ENCODE data around the gene PIK3C3. TPM values are rescaled to one million over a fixed set of nuclear protein-coding genes. Genes with fewer than 3 reads are reported as not detected.

PIK3C3 gene
- total RNA-seq, 1 experiment from 2014 or later, result 50.5 TPM

DNA sequence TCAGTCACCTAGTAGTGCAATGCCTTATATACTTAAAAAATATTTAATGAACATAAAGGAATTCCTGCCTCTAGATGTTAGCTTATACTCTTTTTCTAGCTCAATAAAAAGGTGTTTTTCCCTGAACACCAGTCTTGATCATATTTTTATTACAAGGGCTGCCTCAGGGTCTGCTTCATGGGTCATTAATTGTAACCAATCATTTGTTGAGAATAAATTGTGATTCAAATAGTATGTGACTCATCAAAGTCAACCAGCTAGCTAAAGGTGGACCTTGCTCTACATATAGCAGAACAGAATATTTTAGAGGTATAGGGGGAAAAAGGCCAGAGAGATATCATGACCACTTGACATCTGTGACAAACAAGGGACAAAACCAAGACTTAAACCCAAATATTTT lies 114.0 kb downstream of the PIK3C3 start:
- POLR2A ChIA-PET, result no interaction called here
- no peaks in the 10 kb centered on the region for H3K4me1 Mint-ChIP-seq (ENCODE audit: insufficient read depth, unreplicated experiment)
- BruUV-seq (replicated peaks), result no TSS peak
- no peak for DNase-seq (ENCODE audit: unreplicated experiment)
- intact Hi-C loops (cut with micrococcal nuclease), result no loop called here
- no peak overlapping the region for H3K27ac Mint-ChIP-seq (ENCODE audit: low read depth, unreplicated experiment)
- CTCF ChIA-PET, result interaction anchor here (0.6 to 2.6 kb wide), 7 partner anchors 16 to 1491 kb away, joined by 3 to 23 read pairs (median 3); no protein-coding TSS in a partner anchor
- TF ChIP-seq, protein P1, sequence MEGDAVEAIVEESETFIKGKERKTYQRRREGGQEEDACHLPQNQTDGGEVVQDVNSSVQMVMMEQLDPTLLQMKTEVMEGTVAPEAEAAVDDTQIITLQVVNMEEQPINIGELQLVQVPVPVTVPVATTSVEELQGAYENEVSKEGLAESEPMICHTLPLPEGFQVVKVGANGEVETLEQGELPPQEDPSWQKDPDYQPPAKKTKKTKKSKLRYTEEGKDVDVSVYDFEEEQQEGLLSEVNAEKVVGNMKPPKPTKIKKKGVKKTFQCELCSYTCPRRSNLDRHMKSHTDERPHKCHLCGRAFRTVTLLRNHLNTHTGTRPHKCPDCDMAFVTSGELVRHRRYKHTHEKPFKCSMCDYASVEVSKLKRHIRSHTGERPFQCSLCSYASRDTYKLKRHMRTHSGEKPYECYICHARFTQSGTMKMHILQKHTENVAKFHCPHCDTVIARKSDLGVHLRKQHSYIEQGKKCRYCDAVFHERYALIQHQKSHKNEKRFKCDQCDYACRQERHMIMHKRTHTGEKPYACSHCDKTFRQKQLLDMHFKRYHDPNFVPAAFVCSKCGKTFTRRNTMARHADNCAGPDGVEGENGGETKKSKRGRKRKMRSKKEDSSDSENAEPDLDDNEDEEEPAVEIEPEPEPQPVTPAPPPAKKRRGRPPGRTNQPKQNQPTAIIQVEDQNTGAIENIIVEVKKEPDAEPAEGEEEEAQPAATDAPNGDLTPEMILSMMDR (IDR thresholded peaks at IDR 0.05; ENCODE audit: unreplicated experiment), result no peak
- H3K27me3 Mint-ChIP-seq (ENCODE audit: insufficient read depth, unreplicated experiment), result no peaks in the 10 kb centered on the region
- no peak overlapping the region for H3K4me3 Mint-ChIP-seq (ENCODE audit: unreplicated experiment)
- peaks cover 54% of the 10 kb centered on the region for H3K36me3 Mint-ChIP-seq (ENCODE audit: insufficient read depth, unreplicated experiment)
- H3K9me3 Mint-ChIP-seq (ENCODE audit: unreplicated experiment), result no peaks in the 10 kb centered on the region

GRCh38 chr18:42072407-42072806 lies 117.4 kb downstream of the PIK3C3 start:
- ChIA-PET POLR2A (no interaction called here), CTCF (interaction anchor here (0.6 to 1.5 kb wide), 3 partner anchors 10 to 579 kb away, joined by 3 to 7 read pairs (median 3); no protein-coding TSS in a partner anchor)
- H3K27ac Mint-ChIP-seq (ENCODE audit: low read depth, unreplicated experiment), result no peak overlapping the region
- no peaks in the 10 kb centered on the region for H3K4me1 Mint-ChIP-seq (ENCODE audit: insufficient read depth, unreplicated experiment)
- no peaks in the 10 kb centered on the region for H3K27me3 Mint-ChIP-seq (ENCODE audit: insufficient read depth, unreplicated experiment)
- H3K9me3 Mint-ChIP-seq (ENCODE audit: unreplicated experiment), result no peaks in the 10 kb centered on the region
- intact Hi-C loops (cut with micrococcal nuclease), result no loop called here
- H3K36me3 Mint-ChIP-seq (ENCODE audit: insufficient read depth, unreplicated experiment), result peaks cover 53% of the 10 kb centered on the region
- DNase-seq (ENCODE audit: unreplicated experiment), result no peak
- no TSS peak for BruUV-seq (replicated peaks)
- no peak overlapping the region for H3K4me3 Mint-ChIP-seq (ENCODE audit: unreplicated experiment)
- TF ChIP-seq, protein P1 (IDR thresholded peaks at IDR 0.05; ENCODE audit: unreplicated experiment), result no peak

DNA sequence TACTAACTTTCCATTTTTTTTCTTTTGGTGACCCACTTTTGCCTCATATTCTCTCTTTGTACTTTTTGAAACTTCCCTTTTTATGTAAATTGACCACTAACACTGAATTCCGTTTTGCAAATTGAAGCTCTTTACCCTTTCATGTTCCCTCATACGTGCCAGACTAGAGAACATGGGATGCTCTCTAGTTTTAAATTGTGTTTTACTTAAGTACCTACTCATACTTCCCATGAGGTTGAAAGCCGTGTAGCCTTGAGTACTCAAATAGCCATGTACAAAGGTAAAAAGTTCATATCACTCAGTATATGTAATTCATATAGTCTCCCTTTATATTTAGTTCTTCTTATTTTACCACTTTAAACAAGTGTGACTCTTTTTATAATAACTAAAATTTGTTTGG lies 119.7 kb downstream of the PIK3C3 start:
- TF ChIP-seq, protein P1 (IDR thresholded peaks at IDR 0.05; ENCODE audit: unreplicated experiment), result no peak
- H3K4me1 Mint-ChIP-seq (ENCODE audit: insufficient read depth, unreplicated experiment), result no peaks in the 10 kb centered on the region
- no peak for DNase-seq (ENCODE audit: unreplicated experiment)
- ChIA-PET CTCF (interaction anchor here (0.8 to 1.0 kb wide), 2 partner anchors 21 to 40 kb away, joined by 3 read pairs; no protein-coding TSS in a partner anchor), POLR2A (interaction anchor here (0.8 kb wide), 1 partner anchor 11 kb away, joined by 4 read pairs; no protein-coding TSS in a partner anchor)
- peaks cover 49% of the 10 kb centered on the region for H3K36me3 Mint-ChIP-seq (ENCODE audit: insufficient read depth, unreplicated experiment)
- no peaks in the 10 kb centered on the region for H3K9me3 Mint-ChIP-seq (ENCODE audit: unreplicated experiment)
- intact Hi-C loops (cut with micrococcal nuclease), result no loop called here
- no TSS peak for BruUV-seq (replicated peaks)
- H3K4me3 Mint-ChIP-seq (ENCODE audit: unreplicated experiment), result no peak overlapping the region
- no peak overlapping the region for H3K27ac Mint-ChIP-seq (ENCODE audit: low read depth, unreplicated experiment)
- no peaks in the 10 kb centered on the region for H3K27me3 Mint-ChIP-seq (ENCODE audit: insufficient read depth, unreplicated experiment)

DNA sequence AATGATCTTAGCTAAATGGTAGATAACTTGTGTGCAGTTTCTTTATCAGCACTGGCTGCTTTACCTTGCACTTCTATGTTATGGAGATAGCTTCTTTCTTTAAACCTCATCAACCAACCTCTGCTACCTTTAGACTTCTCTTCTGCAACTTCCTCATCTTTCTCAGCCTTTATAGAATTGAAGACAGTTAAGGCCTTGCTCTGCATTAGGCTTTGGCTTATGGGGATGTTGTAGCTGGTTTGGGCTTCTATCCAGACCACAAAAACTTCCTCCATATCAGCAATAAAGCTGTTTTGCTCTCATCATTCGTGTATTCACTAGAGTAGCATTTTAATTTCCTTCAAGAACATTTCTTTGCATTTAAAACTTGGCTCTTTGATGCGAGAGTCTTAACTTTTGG lies 123.7 kb downstream of the PIK3C3 start:
- no peaks in the 10 kb centered on the region for H3K27me3 Mint-ChIP-seq (ENCODE audit: insufficient read depth, unreplicated experiment)
- no peak overlapping the region for H3K4me3 Mint-ChIP-seq (ENCODE audit: unreplicated experiment)
- POLR2A ChIA-PET, result interaction anchor here (0.7 to 1.1 kb wide), 2 partner anchors 25 to 136 kb away, joined by 3 to 4 read pairs; no protein-coding TSS in a partner anchor
- H3K27ac Mint-ChIP-seq (ENCODE audit: low read depth, unreplicated experiment), result no peak overlapping the region
- no peaks in the 10 kb centered on the region for H3K4me1 Mint-ChIP-seq (ENCODE audit: insufficient read depth, unreplicated experiment)
- intact Hi-C loops (cut with micrococcal nuclease), result no loop called here
- H3K9me3 Mint-ChIP-seq (ENCODE audit: unreplicated experiment), result no peaks in the 10 kb centered on the region
- TF ChIP-seq, protein P1 (IDR thresholded peaks at IDR 0.05; ENCODE audit: unreplicated experiment), result no peak
- CTCF ChIA-PET, result interaction anchor here (0.9 to 1.8 kb wide), 2 partner anchors 24 to 25 kb away, joined by 6 to 16 read pairs; no protein-coding TSS in a partner anchor
- BruUV-seq (replicated peaks), result no TSS peak
- DNase-seq (ENCODE audit: unreplicated experiment), result no peak
- peaks cover 42% of the 10 kb centered on the region for H3K36me3 Mint-ChIP-seq (ENCODE audit: insufficient read depth, unreplicated experiment)
